ENCODE measurements around the gene TUBB4A.
A peak's percentile ranks its signal among the peaks of the same experiment; 100 is the strongest.

The TUBB4A gene

GRCh38 chr19:6533000-6533328, 30.9 kb upstream of the TUBB4A start:
- FAIRE-seq = no peak
- TF ChIP-seq POLR2A (IDR thresholded peaks at IDR 0.05; ENCODE audit: low read depth, low read length) (no peak), TAF1 (IDR thresholded peaks at IDR 0.05; ENCODE audit: low read depth, low read length) (no peak), PAX5 (IDR thresholded peaks at IDR 0.05; ENCODE audit: insufficient read depth, low read length, severe bottlenecking) (no peak), POLR2AphosphoS5 (IDR thresholded peaks at IDR 0.05; ENCODE audit: low read depth, low read length) (no peak), SPI1 (IDR thresholded peaks at IDR 0.05; ENCODE audit: low read depth, low read length) (no peak), POU2F2 (IDR thresholded peaks at IDR 0.05; ENCODE audit: low read depth, low read length) (no peak)
- DNase-seq (ENCODE audit: insufficient read length, low spot score) = no peak

DNA sequence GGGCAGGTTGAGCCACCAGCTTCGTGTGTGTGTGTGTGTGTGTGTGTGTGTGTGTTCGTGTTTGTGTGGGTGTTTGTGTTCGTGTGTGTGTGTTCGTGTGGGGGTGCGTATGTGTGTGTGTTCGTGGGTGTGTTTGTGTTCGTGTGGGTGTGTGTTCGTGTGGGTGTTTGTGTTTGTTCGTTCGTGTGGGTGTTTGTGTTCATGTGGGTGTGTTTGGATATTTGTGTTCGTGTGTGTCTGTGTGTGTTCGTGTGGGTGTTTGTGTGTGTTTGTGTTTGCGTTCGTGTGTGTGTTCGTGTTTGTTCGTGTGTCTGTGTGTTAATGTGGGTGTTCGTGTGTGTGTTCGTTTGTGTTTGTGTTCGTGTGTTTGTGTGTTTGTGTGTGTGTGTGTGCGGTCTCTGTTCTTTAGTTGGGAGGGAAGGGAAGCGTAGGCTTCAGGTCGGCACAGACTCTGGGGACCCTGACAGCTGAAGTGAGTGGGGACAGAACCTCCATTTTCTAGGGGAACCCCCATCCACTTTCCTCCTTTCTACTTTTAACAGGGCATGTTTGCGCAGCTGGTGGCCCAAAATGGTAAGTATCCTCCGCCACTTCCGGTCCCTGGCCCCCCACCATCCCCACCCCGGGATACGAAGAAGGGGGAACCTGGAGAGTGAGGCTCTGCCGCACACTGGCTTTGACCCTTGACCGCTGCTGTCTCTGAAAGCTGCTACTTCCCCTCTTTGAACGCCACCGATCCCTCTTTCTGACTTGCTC, 30.3 kb upstream of the TUBB4A start:
- DNase-seq (ENCODE audit: insufficient read length, low spot score) (peak; percentile 50), FAIRE-seq (peak; percentile 96)
- TF ChIP-seq POLR2A (IDR thresholded peaks at IDR 0.05; ENCODE audit: low read depth, low read length) = peak; percentile 83
- TF ChIP-seq TAF1 (IDR thresholded peaks at IDR 0.05; ENCODE audit: low read depth, low read length) = no peak
- TF ChIP-seq PAX5 (IDR thresholded peaks at IDR 0.05; ENCODE audit: insufficient read depth, low read length, severe bottlenecking) = no peak
- peak; percentile 74 for TF ChIP-seq SPI1 (IDR thresholded peaks at IDR 0.05; ENCODE audit: low read depth, low read length)
- no peak; the same call in none of the 2 replicates for TF ChIP-seq POU2F2 (IDR thresholded peaks at IDR 0.05; ENCODE audit: low read depth, low read length)
- peak; percentile 38; the same call in 1 of the 2 replicates for TF ChIP-seq POLR2AphosphoS5 (IDR thresholded peaks at IDR 0.05; ENCODE audit: low read depth, low read length)

DNA sequence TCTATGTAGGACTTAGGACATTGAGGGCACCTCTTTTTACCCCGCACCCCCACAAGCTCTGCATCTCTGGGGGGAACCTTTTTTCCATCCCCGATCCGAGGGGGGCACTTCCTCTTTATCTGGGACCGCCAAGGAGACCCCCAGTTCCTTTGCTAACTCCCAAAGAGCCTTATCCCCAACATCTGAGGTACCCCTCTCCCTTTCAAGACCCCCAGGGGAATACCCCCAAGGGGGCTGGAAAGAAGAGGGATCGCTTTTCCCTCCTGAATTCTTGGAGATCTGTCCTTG, 29.8 kb upstream of the TUBB4A start:
- no peak for TF ChIP-seq POU2F2 (IDR thresholded peaks at IDR 0.05; ENCODE audit: low read depth, low read length)
- no peak for TF ChIP-seq POLR2A (IDR thresholded peaks at IDR 0.05; ENCODE audit: low read depth, low read length)
- no peak for TF ChIP-seq PAX5 (IDR thresholded peaks at IDR 0.05; ENCODE audit: insufficient read depth, low read length, severe bottlenecking)
- TF ChIP-seq TAF1 (IDR thresholded peaks at IDR 0.05; ENCODE audit: low read depth, low read length) = no peak
- TF ChIP-seq SPI1 (IDR thresholded peaks at IDR 0.05; ENCODE audit: low read depth, low read length) = peak; percentile 77
- no peak for TF ChIP-seq POLR2AphosphoS5 (IDR thresholded peaks at IDR 0.05; ENCODE audit: low read depth, low read length)
- DNase-seq (ENCODE audit: insufficient read length, low spot score) = no peak
- FAIRE-seq = no peak

DNA sequence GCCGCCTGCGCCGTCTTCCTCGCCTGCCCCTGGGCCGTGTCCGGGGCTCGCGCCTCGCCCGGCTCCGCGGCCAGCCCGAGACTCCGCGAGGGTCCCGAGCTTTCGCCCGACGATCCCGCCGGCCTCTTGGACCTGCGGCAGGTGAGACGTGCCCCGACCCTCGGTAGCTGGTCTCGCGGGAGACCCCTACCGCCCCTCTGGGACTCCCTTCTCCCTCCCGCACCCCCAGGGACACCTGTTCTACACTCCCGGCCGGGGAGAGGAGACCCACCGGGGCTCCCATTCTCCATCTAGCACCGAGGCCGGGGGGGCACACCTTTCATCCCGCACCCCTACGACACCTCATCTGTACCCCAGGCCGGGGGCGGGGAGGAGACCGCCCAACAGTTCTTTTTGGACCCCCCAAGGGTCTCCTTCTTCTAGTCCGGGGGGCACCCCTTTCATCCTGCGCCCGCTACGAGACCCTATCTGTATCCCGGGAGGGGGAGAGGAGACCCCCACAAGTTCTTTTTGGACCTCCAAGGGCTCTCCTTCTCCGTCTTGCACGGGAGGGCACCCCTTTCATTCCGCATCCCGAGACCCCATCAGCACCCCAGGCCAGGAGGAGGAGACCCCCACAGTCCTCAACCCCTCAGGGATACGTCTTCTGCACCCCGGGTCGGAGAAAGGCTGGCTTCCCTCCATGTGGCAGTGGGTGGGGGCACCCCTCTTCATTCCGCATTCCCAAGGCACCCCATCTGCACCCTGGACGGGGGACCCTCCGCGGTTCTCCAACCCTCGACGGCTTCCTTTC, 29.2 kb upstream of the TUBB4A start:
- FAIRE-seq = no peak
- TF ChIP-seq POU2F2 (IDR thresholded peaks at IDR 0.05; ENCODE audit: low read depth, low read length) (no peak), SPI1 (IDR thresholded peaks at IDR 0.05; ENCODE audit: low read depth, low read length) (no peak), POLR2A (IDR thresholded peaks at IDR 0.05; ENCODE audit: low read depth, low read length) (no peak), POLR2AphosphoS5 (IDR thresholded peaks at IDR 0.05; ENCODE audit: low read depth, low read length) (no peak), PAX5 (IDR thresholded peaks at IDR 0.05; ENCODE audit: insufficient read depth, low read length, severe bottlenecking) (no peak), TAF1 (IDR thresholded peaks at IDR 0.05; ENCODE audit: low read depth, low read length) (no peak)
- DNase-seq (ENCODE audit: insufficient read length, low spot score) = no peak

GRCh38 chr19:6530386-6531162, 28.5 kb upstream of the TUBB4A start, which contains the start of gene TNFSF9:
Gene TNFSF9, plus strand, starts transcription at chr19:6531026. Its CDS starts 11 bp downstream, at chr19:6531037.
- peak; percentile 95 for TF ChIP-seq POU2F2 (IDR thresholded peaks at IDR 0.05; ENCODE audit: low read depth, low read length)
- TF ChIP-seq POLR2AphosphoS5 (IDR thresholded peaks at IDR 0.05; ENCODE audit: low read depth, low read length) = peak; percentile 100
- peak; percentile 99 for TF ChIP-seq POLR2A (IDR thresholded peaks at IDR 0.05; ENCODE audit: low read depth, low read length)
- no peak for TF ChIP-seq SPI1 (IDR thresholded peaks at IDR 0.05; ENCODE audit: low read depth, low read length)
- peak; percentile 96 for TF ChIP-seq TAF1 (IDR thresholded peaks at IDR 0.05; ENCODE audit: low read depth, low read length)
- peak; percentile 5 for TF ChIP-seq PAX5 (IDR thresholded peaks at IDR 0.05; ENCODE audit: insufficient read depth, low read length, severe bottlenecking)
- DNase-seq (ENCODE audit: insufficient read length, low spot score) (peak; percentile 68), FAIRE-seq (peak; percentile 94)

DNA sequence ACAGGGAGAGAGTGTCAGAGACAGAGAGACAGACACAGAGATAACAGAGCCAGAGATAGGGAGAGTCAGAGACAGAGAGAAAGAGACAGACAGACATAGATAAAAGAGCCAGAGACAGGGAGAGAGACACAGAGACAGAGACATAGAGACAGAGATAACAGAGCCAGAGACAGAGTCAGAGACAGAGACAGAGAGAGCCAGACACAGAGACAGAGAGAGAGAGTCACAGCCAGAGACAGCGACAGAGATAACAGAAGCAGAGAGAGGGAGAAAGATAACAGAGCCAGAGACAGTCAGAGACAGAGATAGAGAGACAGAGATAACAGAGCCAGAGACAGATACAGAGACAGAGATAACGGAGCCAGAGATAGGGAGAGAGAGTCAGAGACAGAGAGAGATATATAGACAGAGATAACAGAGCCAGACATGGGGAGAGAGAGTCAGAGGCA, 27.9 kb upstream of the TUBB4A start:
- DNase-seq (ENCODE audit: insufficient read length, low spot score) (no peak), FAIRE-seq (no peak)
- no peak for TF ChIP-seq TAF1 (IDR thresholded peaks at IDR 0.05; ENCODE audit: low read depth, low read length)

DNA sequence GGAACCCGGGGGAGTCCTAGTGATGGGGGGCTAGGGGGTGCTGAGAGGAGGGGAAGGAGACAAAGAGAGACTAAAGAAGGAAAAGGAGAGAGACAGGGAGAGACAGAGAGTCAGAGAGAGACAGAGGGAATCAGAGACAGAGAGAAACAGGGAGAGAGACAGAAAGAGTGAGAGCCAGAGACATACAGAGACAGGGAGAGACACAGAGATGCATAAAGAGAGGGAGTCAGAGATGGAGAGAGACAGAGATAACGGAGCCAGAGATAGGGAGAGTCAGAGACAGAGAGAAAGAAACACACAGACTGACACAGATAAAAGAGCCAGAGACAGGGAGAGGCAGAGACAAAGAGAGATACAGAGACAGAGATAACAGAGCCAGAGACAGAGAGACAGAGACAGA, 27.2 kb upstream of the TUBB4A start:
- FAIRE-seq (no peak), DNase-seq (ENCODE audit: insufficient read length, low spot score) (no peak)
- TF ChIP-seq SPI1 (IDR thresholded peaks at IDR 0.05; ENCODE audit: low read depth, low read length) (no peak), TAF1 (IDR thresholded peaks at IDR 0.05; ENCODE audit: low read depth, low read length) (no peak)

DNA sequence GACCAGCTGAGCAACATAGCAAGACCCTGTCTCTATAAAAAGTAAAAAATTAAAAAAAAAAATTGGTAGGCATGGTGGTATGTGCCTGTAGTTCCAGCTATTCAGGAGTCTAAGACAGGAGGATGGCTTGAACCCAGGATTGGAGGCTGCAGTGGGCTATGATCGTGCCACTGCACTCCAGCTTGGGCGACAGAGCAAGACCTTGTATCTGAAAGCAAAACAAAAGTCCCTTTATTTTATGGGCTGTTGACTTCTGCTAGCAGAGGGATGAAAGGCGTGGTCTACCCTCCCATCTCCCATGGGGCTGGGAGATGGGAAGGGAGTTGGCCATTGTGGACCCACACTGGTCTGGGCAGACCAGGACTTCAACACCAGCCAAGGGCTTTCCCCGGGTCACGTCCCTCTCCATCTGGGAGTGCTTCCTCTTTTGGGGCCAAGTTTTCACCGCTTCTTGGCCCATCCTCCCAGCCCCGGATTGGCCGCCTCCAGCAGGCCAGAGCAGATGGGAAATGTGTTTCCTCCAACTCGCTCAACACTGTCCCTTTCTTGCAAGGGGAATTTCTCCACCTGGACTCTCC, 26.5 kb upstream of the TUBB4A start:
- FAIRE-seq (no peak), DNase-seq (ENCODE audit: insufficient read length, low spot score) (no peak)
- TF ChIP-seq POLR2AphosphoS5 (IDR thresholded peaks at IDR 0.05; ENCODE audit: low read depth, low read length) (no peak), SPI1 (IDR thresholded peaks at IDR 0.05; ENCODE audit: low read depth, low read length) (peak; percentile 79)

- FAIRE-seq (peak; percentile 92), DNase-seq (ENCODE audit: insufficient read length, low spot score) (peak; percentile 59)
- 0 out of 2 replicates have a peak, but pooled peaks have one; percentile 35 for TF ChIP-seq TAF1 (IDR thresholded peaks at IDR 0.05; ENCODE audit: low read depth, low read length)
- TF ChIP-seq SPI1 (IDR thresholded peaks at IDR 0.05; ENCODE audit: low read depth, low read length) = 0 out of 2 replicates have a peak, but pooled peaks have one; percentile 26
- no peak for TF ChIP-seq POLR2A (IDR thresholded peaks at IDR 0.05; ENCODE audit: low read depth, low read length)
- no peak; the same call in none of the 2 replicates for TF ChIP-seq POLR2AphosphoS5 (IDR thresholded peaks at IDR 0.05; ENCODE audit: low read depth, low read length)
- TF ChIP-seq POU2F2 (IDR thresholded peaks at IDR 0.05; ENCODE audit: low read depth, low read length) = peak; percentile 98
- peak; percentile 84 for TF ChIP-seq PAX5 (IDR thresholded peaks at IDR 0.05; ENCODE audit: insufficient read depth, low read length, severe bottlenecking)
These were observed 25.9 kb upstream of the TUBB4A start for GRCh38 chr19:6527893-6528543.

Measured in GM12891 (cell line).